ENCODE data around the gene ZMYND8.

The ZMYND8 gene

DNA sequence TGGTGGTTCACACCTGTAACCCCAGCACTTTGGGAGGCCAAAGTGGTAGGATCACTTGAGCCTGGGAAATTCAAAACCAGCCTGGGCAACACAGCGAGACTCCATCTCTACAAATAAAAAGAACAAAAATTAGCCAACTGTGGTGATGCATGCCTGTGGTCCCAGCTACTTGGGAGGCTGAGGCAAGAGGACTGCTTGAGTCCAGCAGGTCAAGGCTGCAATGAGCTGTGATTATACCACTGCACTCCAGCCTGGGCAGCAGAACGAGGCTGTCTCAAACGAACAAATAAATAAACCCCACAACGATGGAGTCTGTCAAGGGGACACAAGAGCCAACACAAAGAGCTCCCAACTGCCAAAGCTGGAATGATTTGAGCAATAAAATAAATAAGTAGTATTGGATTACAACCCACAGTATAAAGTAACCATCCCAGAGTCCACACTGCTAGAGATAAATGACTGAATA is 13.5 kb downstream of the ZMYND8 start:
- Histone ChIP-seq H3K4me3 (no peak overlapping the region), H3K36me3 (no peaks in the 10 kb centered on the region), H3K27me3 (no peaks in the 10 kb centered on the region), H3K4me1 (peaks cover 0 to 42% (median 24%) of the 10 kb centered on the region in 4 donors), H3K9me3 (no peaks in the 10 kb centered on the region), H3K27ac (peak overlapping the region; percentile 53 to 57)
- peak in 1 of 2 donors; percentile 75 for DNase-seq
- TF ChIP-seq, protein P1, sequence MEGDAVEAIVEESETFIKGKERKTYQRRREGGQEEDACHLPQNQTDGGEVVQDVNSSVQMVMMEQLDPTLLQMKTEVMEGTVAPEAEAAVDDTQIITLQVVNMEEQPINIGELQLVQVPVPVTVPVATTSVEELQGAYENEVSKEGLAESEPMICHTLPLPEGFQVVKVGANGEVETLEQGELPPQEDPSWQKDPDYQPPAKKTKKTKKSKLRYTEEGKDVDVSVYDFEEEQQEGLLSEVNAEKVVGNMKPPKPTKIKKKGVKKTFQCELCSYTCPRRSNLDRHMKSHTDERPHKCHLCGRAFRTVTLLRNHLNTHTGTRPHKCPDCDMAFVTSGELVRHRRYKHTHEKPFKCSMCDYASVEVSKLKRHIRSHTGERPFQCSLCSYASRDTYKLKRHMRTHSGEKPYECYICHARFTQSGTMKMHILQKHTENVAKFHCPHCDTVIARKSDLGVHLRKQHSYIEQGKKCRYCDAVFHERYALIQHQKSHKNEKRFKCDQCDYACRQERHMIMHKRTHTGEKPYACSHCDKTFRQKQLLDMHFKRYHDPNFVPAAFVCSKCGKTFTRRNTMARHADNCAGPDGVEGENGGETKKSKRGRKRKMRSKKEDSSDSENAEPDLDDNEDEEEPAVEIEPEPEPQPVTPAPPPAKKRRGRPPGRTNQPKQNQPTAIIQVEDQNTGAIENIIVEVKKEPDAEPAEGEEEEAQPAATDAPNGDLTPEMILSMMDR (IDR thresholded peaks at IDR 0.05), result no peak
- intact Hi-C loops (cut with DNase I; ENCODE audit: low total_unique reads), result no loop called here

- TF ChIP-seq, protein P1 (IDR thresholded peaks at IDR 0.05), result no peak
- Histone ChIP-seq H3K4me3 (no peak overlapping the region), H3K9me3 (no peaks in the 10 kb centered on the region), H3K27me3 (no peaks in the 10 kb centered on the region), H3K36me3 (no peaks in the 10 kb centered on the region), H3K4me1 (peaks cover 8 to 48% (median 27%) of the 10 kb centered on the region in 4 donors), H3K27ac (peak overlapping the region in 1 of 2 donors; percentile 30)
- DNase-seq, result no peak
- intact Hi-C loops (cut with DNase I; ENCODE audit: low total_unique reads), result no loop called here
These were observed 18.3 kb downstream of the ZMYND8 start for GRCh38 chr20:47338131-47338628.

DNA sequence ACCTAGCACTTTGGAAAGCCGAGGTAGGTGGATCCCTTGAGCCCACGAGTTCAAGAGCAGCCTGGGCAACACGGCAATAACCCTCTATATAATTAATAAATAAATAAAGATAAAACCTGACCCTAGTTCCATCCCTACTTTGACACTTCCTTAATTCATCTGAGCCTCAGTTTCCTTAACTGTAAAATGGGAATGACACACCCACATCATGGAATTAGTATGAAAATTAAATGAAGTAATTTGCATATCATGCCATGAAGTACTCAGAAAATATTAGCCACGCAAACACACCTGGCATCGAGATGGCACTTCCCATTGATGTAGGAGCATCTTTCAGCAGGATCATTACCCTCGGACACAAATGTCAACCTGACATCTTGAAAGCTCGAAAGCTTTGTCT is 19.1 kb downstream of the ZMYND8 start:
- Histone ChIP-seq H3K4me1 (peaks cover 8 to 49% (median 28%) of the 10 kb centered on the region in 4 donors), H3K4me3 (no peak overlapping the region), H3K9me3 (no peaks in the 10 kb centered on the region), H3K36me3 (no peaks in the 10 kb centered on the region), H3K27me3 (no peaks in the 10 kb centered on the region), H3K27ac (peak overlapping the region; percentile 80 to 82)
- intact Hi-C loops (cut with DNase I; ENCODE audit: low total_unique reads), result no loop called here
- DNase-seq, result no peak
- TF ChIP-seq, protein P1 (IDR thresholded peaks at IDR 0.05), result no peak

GRCh38 chr20:47336129-47336754 is 20.3 kb downstream of the ZMYND8 start:
- Histone ChIP-seq H3K9me3 (no peaks in the 10 kb centered on the region), H3K4me3 (no peak overlapping the region), H3K27me3 (no peaks in the 10 kb centered on the region), H3K4me1 (peaks cover 8 to 58% (median 33%) of the 10 kb centered on the region in 4 donors), H3K36me3 (no peaks in the 10 kb centered on the region), H3K27ac (peak overlapping the region; percentile 80 to 82)
- intact Hi-C loops (cut with DNase I; ENCODE audit: low total_unique reads), result no loop called here
- TF ChIP-seq, protein P1 (IDR thresholded peaks at IDR 0.05), result no peak
- DNase-seq, result peak in 1 of 2 donors; percentile 62

DNA sequence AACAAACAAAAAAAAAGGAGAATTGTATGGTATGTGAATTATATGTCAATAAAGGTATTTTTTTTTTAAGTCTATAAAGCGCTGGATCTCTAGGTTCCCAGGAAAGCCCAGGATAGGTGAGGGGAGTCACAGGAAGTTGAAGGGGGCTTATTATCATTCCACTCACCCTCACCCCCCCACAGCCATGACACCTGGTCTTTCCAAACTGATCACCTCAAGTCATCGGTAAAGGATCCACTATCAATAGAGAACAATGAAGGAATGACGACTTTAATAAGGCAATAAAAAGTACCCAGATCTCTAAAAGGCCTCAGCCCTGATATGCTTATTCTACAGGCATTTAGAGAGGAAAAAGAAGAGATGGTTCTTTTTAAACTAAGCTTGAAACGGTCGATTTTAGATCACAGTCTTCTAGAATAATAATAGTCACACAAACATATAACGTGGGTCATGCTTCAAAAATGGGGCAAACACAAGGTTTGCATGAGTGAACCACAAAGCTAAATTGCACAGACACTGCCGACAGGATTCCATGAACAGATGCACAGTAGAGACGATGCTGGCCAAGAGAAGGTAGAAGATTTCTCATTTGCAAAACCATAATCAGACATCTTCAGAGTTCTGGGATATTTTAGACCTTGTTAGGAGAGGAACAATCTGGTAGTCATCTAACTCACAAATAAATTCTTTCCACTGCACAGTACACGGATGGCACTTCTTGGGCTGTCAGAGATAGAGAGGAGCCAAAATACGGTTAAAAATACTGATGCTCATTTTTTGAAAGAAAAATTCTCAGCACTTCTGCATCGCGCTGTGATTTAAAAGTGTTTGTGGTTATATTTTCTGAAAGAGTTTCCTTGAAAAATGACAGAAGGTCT is 21.0 kb downstream of the ZMYND8 start:
- H3K4me3 ChIP-seq, result no peak overlapping the region
- TF ChIP-seq, protein P1 (IDR thresholded peaks at IDR 0.05), result no peak
- no peaks in the 10 kb centered on the region for H3K9me3 ChIP-seq
- peak overlapping the region; percentile 80 to 82 for H3K27ac ChIP-seq
- no peaks in the 10 kb centered on the region for H3K27me3 ChIP-seq
- H3K4me1 ChIP-seq, result peaks cover 8 to 65% (median 36%) of the 10 kb centered on the region in 4 donors
- DNase-seq, result no peak
- no peaks in the 10 kb centered on the region for H3K36me3 ChIP-seq
- intact Hi-C loops (cut with DNase I; ENCODE audit: low total_unique reads), result no loop called here
